ENCODE data around the gene PLA2G10.
"Not testable (repeated sequence)": the region's sequence is repeated elsewhere in the genome, so short reads cannot be mapped to it uniquely, and the experiment has no call there.

Gene PLA2G10

DNA sequence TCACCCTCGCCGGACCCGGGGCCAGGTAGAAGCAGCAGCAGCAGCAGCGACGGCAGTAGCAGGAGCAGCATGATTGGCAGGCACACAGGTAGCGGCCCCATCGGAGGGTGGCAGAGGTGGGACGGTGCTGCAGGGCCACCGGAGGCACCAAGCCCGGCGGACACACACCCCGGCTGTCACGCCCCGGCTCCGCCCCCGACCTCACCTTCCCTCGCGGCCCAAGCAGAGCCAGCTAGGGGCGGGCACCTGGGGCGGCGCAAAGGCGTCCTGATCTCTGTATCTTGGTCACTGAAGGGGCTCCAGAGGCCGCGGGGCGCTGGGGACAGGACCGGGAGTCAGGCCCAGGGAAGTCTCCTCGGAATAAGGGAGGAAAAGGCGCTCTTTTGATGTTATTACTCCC lies at the start of gene PLA2G10:
Gene PLA2G10, minus strand, starts transcription at position 180 of the 400 bp plus-strand sequence. Its CDS starts 79 bp downstream, at position 101.
- H3K9ac ChIP-seq (ENCODE audit: low read length); H3K4me3 ChIP-seq (ENCODE audit: low read length); H3K27ac ChIP-seq (ENCODE audit: low read length); H3K27me3 ChIP-seq (ENCODE audit: control insufficient read depth, insufficient read depth, low read length); H3K4me1 ChIP-seq (ENCODE audit: control insufficient read depth, low read depth, low read length); H3K36me3 ChIP-seq (ENCODE audit: control insufficient read depth, low read depth, low read length); H3K9me3 ChIP-seq (ENCODE audit: control insufficient read depth, low read depth, low read length): not testable (repeated sequence)

DNA sequence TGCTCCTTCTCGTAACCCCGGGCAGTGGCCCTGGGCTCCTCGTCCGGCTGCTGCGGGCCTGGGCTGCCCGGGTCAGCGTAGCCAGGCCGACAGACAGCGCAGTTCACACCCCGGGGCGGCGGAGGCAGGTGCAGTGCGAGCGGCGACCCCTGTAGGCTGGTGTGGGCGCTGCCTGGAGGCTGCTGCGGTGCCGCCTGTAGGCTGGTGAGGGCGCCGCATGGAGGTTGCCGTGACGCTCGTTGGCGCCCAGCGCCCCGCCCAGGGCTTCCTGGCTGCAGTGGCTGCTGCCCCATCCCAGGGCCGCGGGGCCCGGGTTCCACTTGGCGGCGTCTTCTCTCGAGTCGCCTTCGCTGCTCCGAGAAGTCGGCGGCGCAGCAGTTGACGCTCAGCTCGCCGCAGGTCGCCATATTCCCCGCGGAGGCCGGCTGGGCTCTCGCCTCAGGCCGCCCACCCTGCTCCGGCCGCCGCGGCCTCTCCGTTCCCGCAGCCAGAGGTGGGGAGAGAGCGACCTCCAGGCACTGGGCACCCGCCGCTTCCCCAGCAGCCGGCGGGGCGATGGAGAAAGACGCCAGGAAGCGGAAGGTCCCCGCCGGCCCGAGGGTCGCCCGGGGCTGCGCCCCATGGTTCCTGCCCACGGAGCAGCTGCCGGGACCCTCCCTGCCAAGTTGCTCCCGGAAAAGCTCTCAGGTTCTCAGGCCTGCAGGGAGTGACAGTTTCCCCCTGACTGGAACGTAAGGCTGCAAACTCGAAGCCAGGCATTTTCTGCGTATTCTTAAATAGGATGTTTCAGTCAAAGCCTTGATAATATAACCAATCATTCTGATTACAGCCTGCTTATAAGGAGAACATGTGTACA lies 48.4 kb upstream of the PLA2G10 start, which contains the start of gene NPIPA2:
Gene NPIPA2, plus strand, starts transcription at position 261 of the 856 bp plus-strand sequence. CDS start 5,533 bp downstream, outside the sequence.
- not testable (repeated sequence) for H3K9me3 ChIP-seq (ENCODE audit: control insufficient read depth, low read depth, low read length); H3K36me3 ChIP-seq (ENCODE audit: control insufficient read depth, low read depth, low read length); H3K9ac ChIP-seq (ENCODE audit: low read length); H3K27me3 ChIP-seq (ENCODE audit: control insufficient read depth, insufficient read depth, low read length); H3K4me3 ChIP-seq (ENCODE audit: low read length); H3K27ac ChIP-seq (ENCODE audit: low read length); H3K4me1 ChIP-seq (ENCODE audit: control insufficient read depth, low read depth, low read length)

GRCh38 chr16:14741794-14742193 lies 47.7 kb upstream of the PLA2G10 start:
- not testable (repeated sequence) for H3K4me1 ChIP-seq (ENCODE audit: control insufficient read depth, low read depth, low read length); H3K4me3 ChIP-seq (ENCODE audit: low read length)

DNA sequence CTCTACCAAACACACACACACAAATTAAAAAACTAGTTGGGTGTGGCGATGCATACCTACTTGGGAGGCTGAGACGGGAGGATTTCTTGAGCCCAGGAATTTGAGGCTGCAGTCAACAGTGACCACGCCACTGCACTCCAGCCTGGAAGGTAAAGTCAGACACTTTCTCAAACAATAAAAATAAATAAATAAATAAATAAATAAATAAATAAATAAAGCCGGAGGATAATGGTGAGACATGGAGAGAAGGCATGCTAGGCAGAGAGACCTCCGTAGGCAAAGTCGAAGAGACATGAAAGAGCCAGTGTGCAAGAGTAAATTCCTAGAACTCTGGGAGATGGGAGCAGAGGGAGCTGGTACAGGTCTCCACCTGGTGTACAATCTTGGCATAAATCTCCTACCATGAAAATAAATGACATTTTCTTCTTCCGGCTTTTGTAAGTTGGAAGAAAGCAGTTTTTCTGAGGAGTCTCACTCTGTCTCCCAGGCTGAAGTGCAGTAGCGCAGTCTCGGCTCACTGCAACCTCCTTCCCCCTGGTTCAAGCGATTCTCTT lies 46.8 kb upstream of the PLA2G10 start:
- not testable (repeated sequence) for H3K9me3 ChIP-seq (ENCODE audit: control insufficient read depth, low read depth, low read length); H3K27ac ChIP-seq (ENCODE audit: low read length); H3K9ac ChIP-seq (ENCODE audit: low read length); H3K27me3 ChIP-seq (ENCODE audit: control insufficient read depth, insufficient read depth, low read length); H3K4me1 ChIP-seq (ENCODE audit: control insufficient read depth, low read depth, low read length); H3K36me3 ChIP-seq (ENCODE audit: control insufficient read depth, low read depth, low read length); H3K4me3 ChIP-seq (ENCODE audit: low read length)

More at GRCh38 chr16:14741794-14742193, 47.7 kb upstream of the PLA2G10 start:
- H3K9me3 ChIP-seq (ENCODE audit: control insufficient read depth, low read depth, low read length); H3K9ac ChIP-seq (ENCODE audit: low read length); H3K36me3 ChIP-seq (ENCODE audit: control insufficient read depth, low read depth, low read length); H3K27ac ChIP-seq (ENCODE audit: low read length); H3K27me3 ChIP-seq (ENCODE audit: control insufficient read depth, insufficient read depth, low read length): not testable (repeated sequence)

DNA sequence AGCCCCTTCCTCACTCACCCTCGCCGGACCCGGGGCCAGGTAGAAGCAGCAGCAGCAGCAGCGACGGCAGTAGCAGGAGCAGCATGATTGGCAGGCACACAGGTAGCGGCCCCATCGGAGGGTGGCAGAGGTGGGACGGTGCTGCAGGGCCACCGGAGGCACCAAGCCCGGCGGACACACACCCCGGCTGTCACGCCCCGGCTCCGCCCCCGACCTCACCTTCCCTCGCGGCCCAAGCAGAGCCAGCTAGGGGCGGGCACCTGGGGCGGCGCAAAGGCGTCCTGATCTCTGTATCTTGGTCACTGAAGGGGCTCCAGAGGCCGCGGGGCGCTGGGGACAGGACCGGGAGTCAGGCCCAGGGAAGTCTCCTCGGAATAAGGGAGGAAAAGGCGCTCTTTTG lies 39.1 kb upstream of the PLA2G10 start:
- not testable (repeated sequence) for H3K9me3 ChIP-seq (ENCODE audit: control insufficient read depth, low read depth, low read length); H3K27ac ChIP-seq (ENCODE audit: low read length); H3K9ac ChIP-seq (ENCODE audit: low read length); H3K27me3 ChIP-seq (ENCODE audit: control insufficient read depth, insufficient read depth, low read length); H3K4me3 ChIP-seq (ENCODE audit: low read length); H3K36me3 ChIP-seq (ENCODE audit: control insufficient read depth, low read depth, low read length); H3K4me1 ChIP-seq (ENCODE audit: control insufficient read depth, low read depth, low read length)

DNA sequence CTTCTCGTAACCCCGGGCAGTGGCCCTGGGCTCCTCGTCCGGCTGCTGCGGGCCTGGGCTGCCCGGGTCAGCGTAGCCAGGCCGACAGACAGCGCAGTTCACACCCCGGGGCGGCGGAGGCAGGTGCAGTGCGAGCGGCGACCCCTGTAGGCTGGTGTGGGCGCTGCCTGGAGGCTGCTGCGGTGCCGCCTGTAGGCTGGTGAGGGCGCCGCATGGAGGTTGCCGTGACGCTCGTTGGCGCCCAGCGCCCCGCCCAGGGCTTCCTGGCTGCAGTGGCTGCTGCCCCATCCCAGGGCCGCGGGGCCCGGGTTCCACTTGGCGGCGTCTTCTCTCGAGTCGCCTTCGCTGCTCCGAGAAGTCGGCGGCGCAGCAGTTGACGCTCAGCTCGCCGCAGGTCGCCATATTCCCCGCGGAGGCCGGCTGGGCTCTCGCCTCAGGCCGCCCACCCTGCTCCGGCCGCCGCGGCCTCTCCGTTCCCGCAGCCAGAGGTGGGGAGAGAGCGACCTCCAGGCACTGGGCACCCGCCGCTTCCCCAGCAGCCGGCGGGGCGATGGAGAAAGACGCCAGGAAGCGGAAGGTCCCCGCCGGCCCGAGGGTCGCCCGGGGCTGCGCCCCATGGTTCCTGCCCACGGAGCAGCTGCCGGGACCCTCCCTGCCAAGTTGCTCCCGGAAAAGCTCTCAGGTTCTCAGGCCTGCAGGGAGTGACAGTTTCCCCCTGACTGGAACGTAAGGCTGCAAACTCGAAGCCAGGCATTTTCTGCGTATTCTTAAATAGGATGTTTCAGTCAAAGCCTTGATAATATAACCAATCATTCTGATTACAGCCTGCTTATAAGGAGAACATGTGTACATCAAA lies 9.3 kb upstream of the PLA2G10 start, which contains the start of gene NPIPA3:
Gene NPIPA3, plus strand, starts transcription at position 256 of the 856 bp plus-strand sequence. CDS start 5,533 bp downstream, outside the sequence.
- H3K36me3 ChIP-seq (ENCODE audit: control insufficient read depth, low read depth, low read length) = not testable (repeated sequence)

DNA sequence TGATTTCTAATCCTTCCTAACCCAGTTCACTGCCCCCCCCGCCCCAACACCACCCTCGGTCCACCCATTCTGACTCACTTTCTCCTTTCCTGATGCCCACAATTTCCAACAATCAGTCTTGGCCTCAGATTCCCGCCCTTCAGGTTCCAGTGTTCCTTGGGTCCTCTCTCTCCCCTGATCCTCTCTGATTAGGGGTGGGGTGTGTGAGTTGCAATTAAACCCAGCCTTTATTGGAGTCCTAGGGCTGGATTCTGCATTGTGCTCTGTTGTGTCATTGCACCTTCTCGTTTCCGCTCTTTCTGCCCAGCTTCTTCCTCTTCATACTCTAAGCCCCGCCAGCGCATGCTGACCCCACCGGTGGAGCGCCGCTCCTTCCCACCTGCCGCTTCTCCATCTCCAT lies 8.6 kb upstream of the PLA2G10 start:
- not testable (repeated sequence) for H3K4me3 ChIP-seq (ENCODE audit: low read length); H3K36me3 ChIP-seq (ENCODE audit: control insufficient read depth, low read depth, low read length); H3K27ac ChIP-seq (ENCODE audit: low read length); H3K4me1 ChIP-seq (ENCODE audit: control insufficient read depth, low read depth, low read length); H3K27me3 ChIP-seq (ENCODE audit: control insufficient read depth, insufficient read depth, low read length); H3K9me3 ChIP-seq (ENCODE audit: control insufficient read depth, low read depth, low read length); H3K9ac ChIP-seq (ENCODE audit: low read length)

More for the DNA sequence above, 9.3 kb upstream of the PLA2G10 start, which contains the start of gene NPIPA3:
- not testable (repeated sequence) for H3K27ac ChIP-seq (ENCODE audit: low read length); H3K9me3 ChIP-seq (ENCODE audit: control insufficient read depth, low read depth, low read length); H3K9ac ChIP-seq (ENCODE audit: low read length); H3K4me3 ChIP-seq (ENCODE audit: low read length); H3K27me3 ChIP-seq (ENCODE audit: control insufficient read depth, insufficient read depth, low read length); H3K4me1 ChIP-seq (ENCODE audit: control insufficient read depth, low read depth, low read length)

DNA sequence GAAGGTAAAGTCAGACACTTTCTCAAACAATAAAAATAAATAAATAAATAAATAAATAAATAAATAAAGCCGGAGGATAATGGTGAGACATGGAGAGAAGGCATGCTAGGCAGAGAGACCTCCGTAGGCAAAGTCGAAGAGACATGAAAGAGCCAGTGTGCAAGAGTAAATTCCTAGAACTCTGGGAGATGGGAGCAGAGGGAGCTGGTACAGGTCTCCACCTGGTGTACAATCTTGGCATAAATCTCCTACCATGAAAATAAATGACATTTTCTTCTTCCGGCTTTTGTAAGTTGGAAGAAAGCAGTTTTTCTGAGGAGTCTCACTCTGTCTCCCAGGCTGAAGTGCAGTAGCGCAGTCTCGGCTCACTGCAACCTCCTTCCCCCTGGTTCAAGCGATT lies 7.8 kb upstream of the PLA2G10 start:
- H3K27me3 ChIP-seq (ENCODE audit: control insufficient read depth, insufficient read depth, low read length); H3K9ac ChIP-seq (ENCODE audit: low read length); H3K4me1 ChIP-seq (ENCODE audit: control insufficient read depth, low read depth, low read length); H3K36me3 ChIP-seq (ENCODE audit: control insufficient read depth, low read depth, low read length); H3K4me3 ChIP-seq (ENCODE audit: low read length); H3K27ac ChIP-seq (ENCODE audit: low read length); H3K9me3 ChIP-seq (ENCODE audit: control insufficient read depth, low read depth, low read length): not testable (repeated sequence)

DNA sequence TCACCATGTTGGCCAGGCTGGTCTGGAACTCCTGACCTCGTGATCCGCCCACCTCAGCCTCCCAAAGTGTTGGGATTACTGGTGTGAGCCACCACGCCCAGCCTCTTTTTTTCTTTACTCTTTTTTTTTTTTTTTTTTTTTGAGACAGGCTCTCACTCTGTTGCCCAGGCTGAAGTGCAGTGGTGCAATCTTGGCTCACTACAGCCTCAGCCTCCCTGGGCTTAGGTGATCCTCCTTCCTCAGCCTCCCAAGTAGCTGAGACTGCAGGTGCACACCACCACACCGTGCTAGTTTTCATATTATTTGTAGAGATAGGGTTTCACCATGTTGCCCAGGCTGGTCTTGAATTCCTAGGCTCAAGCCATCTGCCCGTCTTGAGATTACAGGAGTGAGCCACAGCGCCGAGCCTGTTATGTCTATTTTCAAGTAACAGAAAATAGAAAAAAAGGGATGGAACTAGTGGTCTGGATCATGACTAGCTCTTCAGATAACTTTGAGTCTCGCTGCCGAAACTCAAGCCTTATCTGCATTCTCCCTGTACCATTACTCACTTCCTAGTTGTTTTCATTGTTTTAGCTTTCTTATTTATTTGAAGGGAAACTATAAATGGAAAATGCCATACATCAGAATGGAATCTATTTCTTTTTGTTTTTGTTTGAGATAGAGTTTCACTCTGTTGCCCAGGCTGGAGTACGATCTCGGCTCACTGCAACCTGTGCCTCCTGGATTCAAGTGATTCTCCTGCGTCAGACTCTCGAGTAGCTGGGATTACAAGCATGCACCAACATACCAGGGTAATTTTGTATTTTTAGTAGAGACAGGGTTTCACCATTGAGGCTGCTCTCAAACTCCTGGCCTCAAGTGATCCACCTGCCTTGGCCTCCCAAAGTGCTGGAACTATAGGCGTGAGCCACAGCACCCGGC lies 8.0 kb downstream of the PLA2G10 start:
- not testable (repeated sequence) for H3K27me3 ChIP-seq (ENCODE audit: control insufficient read depth, insufficient read depth, low read length); H3K4me3 ChIP-seq (ENCODE audit: low read length); H3K9ac ChIP-seq (ENCODE audit: low read length); H3K27ac ChIP-seq (ENCODE audit: low read length); H3K36me3 ChIP-seq (ENCODE audit: control insufficient read depth, low read depth, low read length); H3K4me1 ChIP-seq (ENCODE audit: control insufficient read depth, low read depth, low read length); H3K9me3 ChIP-seq (ENCODE audit: control insufficient read depth, low read depth, low read length)

GRCh38 chr16:14682121-14682520 lies 12.0 kb downstream of the PLA2G10 start:
- no peaks in the 10 kb centered on the region for H3K36me3 ChIP-seq (ENCODE audit: control insufficient read depth, low read depth, low read length)
- H3K9ac ChIP-seq (ENCODE audit: low read length) = no peak overlapping the region
- no peaks in the 10 kb centered on the region for H3K4me1 ChIP-seq (ENCODE audit: control insufficient read depth, low read depth, low read length)

GRCh38 chr16:14681115-14681514 lies 13.0 kb downstream of the PLA2G10 start:
- Histone ChIP-seq H3K9me3 (ENCODE audit: control insufficient read depth, low read depth, low read length) (no peaks in the 10 kb centered on the region), H3K9ac (ENCODE audit: low read length) (no peak overlapping the region), H3K4me1 (ENCODE audit: control insufficient read depth, low read depth, low read length) (no peaks in the 10 kb centered on the region), H3K4me3 (ENCODE audit: low read length) (no peak overlapping the region), H3K36me3 (ENCODE audit: control insufficient read depth, low read depth, low read length) (no peaks in the 10 kb centered on the region), H3K27ac (ENCODE audit: low read length) (no peak overlapping the region), H3K27me3 (ENCODE audit: control insufficient read depth, insufficient read depth, low read length) (no peaks in the 10 kb centered on the region)

More at GRCh38 chr16:14682121-14682520, 12.0 kb downstream of the PLA2G10 start:
- no peak overlapping the region for H3K27ac ChIP-seq (ENCODE audit: low read length)
- H3K4me3 ChIP-seq (ENCODE audit: low read length) = no peak overlapping the region
- H3K9me3 ChIP-seq (ENCODE audit: control insufficient read depth, low read depth, low read length) = no peaks in the 10 kb centered on the region
- H3K27me3 ChIP-seq (ENCODE audit: control insufficient read depth, insufficient read depth, low read length) = no peaks in the 10 kb centered on the region
